HEK293 (cell line): Measurements from ENCODE around the gene NAT16.

Experiments
- EGR2 ChIP-seq: fragments of 450-650 bp; formaldehyde crosslinking; IDR thresholded peaks from 2 replicates; pipeline ENCODE4 v1.5.1; 2016; ENCODE audit warnings: low read depth, missing biosample characterization, missing genetic modification characterization
- GLI4 ChIP-seq: fragments of 450-650 bp; formaldehyde crosslinking; IDR thresholded peaks from 2 replicates; pipeline ENCODE4 v1.5.1; 2016; ENCODE audit warnings: missing biosample characterization, missing genetic modification characterization
- HOXC10 ChIP-seq: sonication (generic); formaldehyde crosslinking; IDR thresholded peaks from 2 replicates; pipeline ENCODE4 v1.8.1; 2023; ENCODE audit warnings: mild to moderate bottlenecking, missing genetic modification reagents
- KLF7 ChIP-seq: fragments of 450-650 bp; formaldehyde crosslinking; IDR thresholded peaks from 2 replicates; pipeline ENCODE4 v1.5.1; 2016; ENCODE audit warnings: missing biosample characterization, missing genetic modification characterization, borderline replicate concordance
- PATZ1 ChIP-seq: fragments of 450-650 bp; formaldehyde crosslinking; IDR thresholded peaks from 2 replicates; pipeline ENCODE4 v1.5.1; 2016; ENCODE audit warnings: missing biosample characterization, missing genetic modification characterization
- REPIN1 ChIP-seq: fragments of 450-650 bp; formaldehyde crosslinking; IDR thresholded peaks from 2 replicates; pipeline ENCODE4 v1.5.1; 2017; ENCODE audit warnings: missing biosample characterization, missing genetic modification characterization, low read depth
- SP7 ChIP-seq: fragments of 450-650 bp; formaldehyde crosslinking; IDR thresholded peaks from 2 replicates; pipeline ENCODE4 v1.5.1; 2016; ENCODE audit warnings: missing biosample characterization, missing genetic modification characterization
- ZBTB10 ChIP-seq: fragments of 450-650 bp; formaldehyde crosslinking; IDR thresholded peaks from 2 replicates; pipeline ENCODE4 v1.5.1; 2016; ENCODE audit warnings: missing biosample characterization, missing genetic modification characterization
- ZBTB17 ChIP-seq: fragments of 450-650 bp; formaldehyde crosslinking; IDR thresholded peaks from 2 replicates; pipeline ENCODE4 v1.5.1; 2016; ENCODE audit warnings: missing biosample characterization, missing genetic modification characterization
- ZFHX2 ChIP-seq: fragments of 450-650 bp; formaldehyde crosslinking; conservative IDR thresholded peaks from 2 replicates; pipeline ENCODE4 v1.5.1; 2016; ENCODE audit warnings: missing biosample characterization, missing genetic modification characterization
- ZNF10 ChIP-seq: fragments of 450-650 bp; formaldehyde crosslinking; IDR thresholded peaks from 2 replicates; pipeline ENCODE4 v1.5.1; 2017; ENCODE audit warnings: missing biosample characterization, missing genetic modification characterization
- ZNF133 ChIP-seq: fragments of 450-650 bp; formaldehyde crosslinking; IDR thresholded peaks from 2 replicates; pipeline ENCODE4 v1.5.1; 2016; ENCODE audit warnings: missing biosample characterization, missing genetic modification characterization
- ZNF184 ChIP-seq: fragments of 450-650 bp; IDR thresholded peaks from 2 replicates; pipeline ENCODE4 v1.5.1; 2018; ENCODE audit warnings: missing biosample characterization, mild to moderate bottlenecking, missing genetic modification characterization
- ZNF19 ChIP-seq: fragments of 450-650 bp; formaldehyde crosslinking; IDR thresholded peaks from 2 replicates; pipeline ENCODE4; 2016; ENCODE audit warnings: missing biosample characterization, missing genetic modification characterization, low read depth
- ZNF239 ChIP-seq: fragments of 450-650 bp; formaldehyde crosslinking; IDR thresholded peaks from 2 replicates; pipeline ENCODE4 v1.5.1; 2016; ENCODE audit warnings: missing biosample characterization, missing genetic modification characterization
- ZNF274 ChIP-seq, 2 experiments: fragments of 200-500 bp in 1 of 2; fragments of 450-650 bp in 1 of 2; sonication (Bioruptor generic) in 1 of 2; formaldehyde crosslinking in 1 of 2; IDR thresholded peaks; 2 replicates each; pipeline versions ENCODE4 v1.5.1 to v1.6.1; 2014 to 2016; ENCODE audit warnings: borderline replicate concordance in 1 of 2, inconsistent platforms in 1 of 2, low read length in 1 of 2, missing biosample characterization in 1 of 2, missing genetic modification characterization in 1 of 2
- ZNF48 ChIP-seq: fragments of 450-650 bp; formaldehyde crosslinking; IDR thresholded peaks from 2 replicates; pipeline ENCODE4 v1.5.1; 2016; ENCODE audit warnings: missing biosample characterization, missing genetic modification characterization
- ZNF518A ChIP-seq: fragments of 450-650 bp; formaldehyde crosslinking; conservative IDR thresholded peaks from 2 replicates; pipeline ENCODE4 v1.5.1; 2016; ENCODE audit warnings: low read depth, missing biosample characterization, missing genetic modification characterization
- TF ChIP-seq, protein P1 (sequence below): fragments of 450-650 bp; formaldehyde crosslinking; IDR thresholded peaks from 2 replicates; pipeline ENCODE4 v1.5.1; 2016; ENCODE audit warnings: missing biosample characterization, missing genetic modification characterization, borderline replicate concordance
- TF ChIP-seq, protein P2 (sequence below): fragments of 450-650 bp; formaldehyde crosslinking; IDR thresholded peaks from 2 replicates; pipeline ENCODE4 v1.5.1; 2016; ENCODE audit warnings: missing biosample characterization, missing genetic modification characterization

The NAT16 gene

GRCh38 chr7:101126651-101127459, 53.2 kb downstream of the NAT16 start, which contains the start of gene SERPINE1 (continued):
- TF ChIP-seq, protein P1, sequence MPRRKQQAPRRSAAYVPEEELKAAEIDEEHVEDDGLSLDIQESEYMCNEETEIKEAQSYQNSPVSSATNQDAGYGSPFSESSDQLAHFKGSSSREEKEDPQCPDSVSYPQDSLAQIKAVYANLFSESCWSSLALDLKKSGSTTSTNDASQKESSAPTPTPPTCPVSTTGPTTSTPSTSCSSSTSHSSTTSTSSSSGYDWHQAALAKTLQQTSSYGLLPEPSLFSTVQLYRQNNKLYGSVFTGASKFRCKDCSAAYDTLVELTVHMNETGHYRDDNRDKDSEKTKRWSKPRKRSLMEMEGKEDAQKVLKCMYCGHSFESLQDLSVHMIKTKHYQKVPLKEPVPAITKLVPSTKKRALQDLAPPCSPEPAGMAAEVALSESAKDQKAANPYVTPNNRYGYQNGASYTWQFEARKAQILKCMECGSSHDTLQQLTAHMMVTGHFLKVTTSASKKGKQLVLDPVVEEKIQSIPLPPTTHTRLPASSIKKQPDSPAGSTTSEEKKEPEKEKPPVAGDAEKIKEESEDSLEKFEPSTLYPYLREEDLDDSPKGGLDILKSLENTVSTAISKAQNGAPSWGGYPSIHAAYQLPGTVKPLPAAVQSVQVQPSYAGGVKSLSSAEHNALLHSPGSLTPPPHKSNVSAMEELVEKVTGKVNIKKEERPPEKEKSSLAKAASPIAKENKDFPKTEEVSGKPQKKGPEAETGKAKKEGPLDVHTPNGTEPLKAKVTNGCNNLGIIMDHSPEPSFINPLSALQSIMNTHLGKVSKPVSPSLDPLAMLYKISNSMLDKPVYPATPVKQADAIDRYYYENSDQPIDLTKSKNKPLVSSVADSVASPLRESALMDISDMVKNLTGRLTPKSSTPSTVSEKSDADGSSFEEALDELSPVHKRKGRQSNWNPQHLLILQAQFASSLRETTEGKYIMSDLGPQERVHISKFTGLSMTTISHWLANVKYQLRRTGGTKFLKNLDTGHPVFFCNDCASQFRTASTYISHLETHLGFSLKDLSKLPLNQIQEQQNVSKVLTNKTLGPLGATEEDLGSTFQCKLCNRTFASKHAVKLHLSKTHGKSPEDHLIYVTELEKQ (tag by site-specific recombination): no peak
- no peak for TF ChIP-seq HOXC10
- TF ChIP-seq ZNF19 (tag by site-specific recombination): no peak
- TF ChIP-seq, protein P2, sequence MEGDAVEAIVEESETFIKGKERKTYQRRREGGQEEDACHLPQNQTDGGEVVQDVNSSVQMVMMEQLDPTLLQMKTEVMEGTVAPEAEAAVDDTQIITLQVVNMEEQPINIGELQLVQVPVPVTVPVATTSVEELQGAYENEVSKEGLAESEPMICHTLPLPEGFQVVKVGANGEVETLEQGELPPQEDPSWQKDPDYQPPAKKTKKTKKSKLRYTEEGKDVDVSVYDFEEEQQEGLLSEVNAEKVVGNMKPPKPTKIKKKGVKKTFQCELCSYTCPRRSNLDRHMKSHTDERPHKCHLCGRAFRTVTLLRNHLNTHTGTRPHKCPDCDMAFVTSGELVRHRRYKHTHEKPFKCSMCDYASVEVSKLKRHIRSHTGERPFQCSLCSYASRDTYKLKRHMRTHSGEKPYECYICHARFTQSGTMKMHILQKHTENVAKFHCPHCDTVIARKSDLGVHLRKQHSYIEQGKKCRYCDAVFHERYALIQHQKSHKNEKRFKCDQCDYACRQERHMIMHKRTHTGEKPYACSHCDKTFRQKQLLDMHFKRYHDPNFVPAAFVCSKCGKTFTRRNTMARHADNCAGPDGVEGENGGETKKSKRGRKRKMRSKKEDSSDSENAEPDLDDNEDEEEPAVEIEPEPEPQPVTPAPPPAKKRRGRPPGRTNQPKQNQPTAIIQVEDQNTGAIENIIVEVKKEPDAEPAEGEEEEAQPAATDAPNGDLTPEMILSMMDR (tag by site-specific recombination): peak; percentile 39; the same call in 1 of the 2 replicates
- no peak for TF ChIP-seq ZNF239
- TF ChIP-seq ZNF10 (tag by site-specific recombination): no peak
- TF ChIP-seq ZNF48 (tag by site-specific recombination): no peak
- TF ChIP-seq SP7 (tag by site-specific recombination): peak; percentile 71
- TF ChIP-seq EGR2 (tag by site-specific recombination): peak; percentile 92
- peak; percentile 43; the same call in 1 of the 2 replicates for TF ChIP-seq ZNF133 (tag by site-specific recombination)
- TF ChIP-seq REPIN1 (tag by site-specific recombination): no peak
- TF ChIP-seq ZNF518A (tag by site-specific recombination): 0 out of 2 replicates have a peak, but pooled peaks have one; percentile 28
- TF ChIP-seq ZFHX2 (tag by site-specific recombination): peak; percentile 94
- TF ChIP-seq GLI4 (tag by site-specific recombination): no peak
- no peak for TF ChIP-seq KLF7 (tag by site-specific recombination)
- no peak for TF ChIP-seq ZNF184 (tag by site-specific recombination)
- peak; percentile 57 for TF ChIP-seq PATZ1 (tag by site-specific recombination)
- no peak for TF ChIP-seq ZNF274 (IDR thresholded peaks at IDR 0.05; ENCODE audit: low read length)
- no peak for TF ChIP-seq ZNF274 (tag by site-specific recombination; IDR thresholded peaks at IDR 0.05; ENCODE audit: borderline replicate concordance)
- peak; percentile 73; the same call in 1 of the 2 replicates for TF ChIP-seq ZBTB10
- TF ChIP-seq ZBTB17 (tag by site-specific recombination): peak; percentile 39; the same call in 1 of the 2 replicates
